ENCODE measurements around the gene AP3S2. TPM values are rescaled to one million over a fixed set of nuclear protein-coding genes. Genes with fewer than 3 reads are reported as not detected.

The AP3S2 gene
- total and polyA plus RNA-seq, 2 of the 8 experiments (the other 6 are each of a cell fraction or from before 2014, with no cell fraction given): 19.2 to 45.4 TPM

DNA sequence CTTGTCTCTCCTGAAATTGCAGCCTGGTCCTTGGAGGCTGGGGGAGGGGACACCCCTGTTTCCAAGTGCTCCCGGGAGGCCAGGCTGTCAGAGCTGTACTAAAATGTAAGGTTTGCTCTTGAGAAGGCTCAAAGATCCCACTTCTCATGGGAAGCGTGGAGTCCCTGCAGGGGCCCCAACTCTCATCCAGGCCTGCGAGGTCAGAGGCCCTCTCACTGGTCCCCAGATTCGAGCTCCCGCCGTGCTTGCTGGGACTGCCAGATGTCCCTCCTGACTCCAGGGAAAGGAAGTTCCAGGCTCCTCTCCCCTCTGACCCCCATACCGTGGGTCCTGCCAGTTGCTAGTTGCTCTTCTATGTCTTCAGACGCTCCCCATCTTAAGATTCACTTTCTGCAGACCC is 64.6 kb downstream of the AP3S2 start:
- no peaks in the 10 kb centered on the region for H3K79me2 ChIP-seq (ENCODE audit: control insufficient read depth in 1 of 2, insufficient read depth in 2 of 2, low read length in 2 of 2)
- POLR2A ChIA-PET (ENCODE audit: partially characterized antibody): interaction anchor here (2.1 kb wide), 1 partner anchor 9 kb away, joined by 5 read pairs; no protein-coding TSS in a partner anchor
- FAIRE-seq: no peak
- no peak overlapping the region for H3K18ac ChIP-seq (ENCODE audit: extremely low read depth, low read length)
- WGBS, 2 experiments (ENCODE audit: extremely low coverage in 1 of 2, insufficient coverage in 1 of 2, insufficient read length in 1 of 2, insufficient replicate concordance in 2 of 2, low coverage in 1 of 2, low lambda C conversion rate in 2 of 2, missing lambda C conversion rate in 1 of 2): 76% methylated on average over 6 of the region's 8 CpGs; no CpG with 5 or more reads in 1 of the 2 experiments
- no peak overlapping the region for H4K5ac ChIP-seq (ENCODE audit: insufficient read length, low read depth, low read length)
- no peak overlapping the region for H2BK12ac ChIP-seq (ENCODE audit: low read depth, low read length)
- H2BK120ac ChIP-seq (replicated peaks; ENCODE audit: low read depth, low read length): no peak overlapping the region
- no peak overlapping the region for H3K4me3 ChIP-seq (ENCODE audit: extremely low read depth in 1 of 4, insufficient read depth in 2 of 4, low read depth in 3 of 4, low read length in 4 of 4)
- H3K27ac ChIP-seq (ENCODE audit: low read depth, low read length): no peak overlapping the region
- peaks cover 0 to 13% (median 2%) of the 10 kb centered on the region in 4 experiments; a peak in 6 of 8 replicates for H3K36me3 ChIP-seq (ENCODE audit: control insufficient read depth in 2 of 4, insufficient read depth in 4 of 4, low read length in 3 of 4)
- H3K23me2 ChIP-seq (ENCODE audit: low read depth, low read length): no peaks in the 10 kb centered on the region
- no peaks in the 10 kb centered on the region for H3K27me3 ChIP-seq (replicated peaks in 1 of 4; ENCODE audit: control insufficient read depth in 3 of 4, extremely low read depth in 1 of 4, insufficient read depth in 3 of 4, low read length in 3 of 4)
- no peaks in the 10 kb centered on the region for H3K9me3 ChIP-seq (ENCODE audit: insufficient read depth in 2 of 2, low read depth in 1 of 2, low read length in 1 of 2)
- H3K79me1 ChIP-seq (ENCODE audit: low read depth, low read length): no peaks in the 10 kb centered on the region
- CTCF ChIA-PET (ENCODE audit: partially characterized antibody): interaction anchor here (1.2 to 6.9 kb wide), 5 partner anchors 10 to 68 kb away, joined by 3 to 35 read pairs (median 5); no protein-coding TSS in a partner anchor
- no peak overlapping the region for H3K56ac ChIP-seq (replicated peaks; ENCODE audit: insufficient read length, low read depth, low read length)
- peaks cover 2 to 4% of the 10 kb centered on the region in 2 experiments for H4K20me1 ChIP-seq (replicated peaks in 1 of 2; ENCODE audit: control insufficient read depth in 1 of 2, insufficient read depth in 2 of 2, low read length in 2 of 2)
- H3K4me2 ChIP-seq (ENCODE audit: insufficient read depth in 1 of 2, low read depth in 2 of 2, low read length in 2 of 2): no peak overlapping the region
- no peak overlapping the region for H3K9ac ChIP-seq (replicated peaks in 1 of 4; ENCODE audit: extremely low read depth in 1 of 4, low read depth in 3 of 4, low read length in 3 of 4)
- no peak overlapping the region for H3K23ac ChIP-seq (ENCODE audit: insufficient read length)
- H4K8ac ChIP-seq (ENCODE audit: extremely low read depth, insufficient read depth, low read length): no peak overlapping the region
- no peak overlapping the region for H2BK5ac ChIP-seq (ENCODE audit: low read depth, low read length)
- no peak overlapping the region for H3K14ac ChIP-seq (ENCODE audit: insufficient read length)
- no peak for DNase-seq (ENCODE audit: low read depth in 1 of 2, low spot score in 2 of 2)
- no peak overlapping the region for H2BK15ac ChIP-seq (ENCODE audit: low read length)
- no peak overlapping the region for H4K91ac ChIP-seq (replicated peaks; ENCODE audit: insufficient read length, low read length)
- H2BK20ac ChIP-seq (ENCODE audit: low read length): no peak overlapping the region
- peaks cover 0 to 6% (median 2%) of the 10 kb centered on the region in 4 experiments; a peak in 2 of 7 replicates for H3K4me1 ChIP-seq (replicated peaks in 1 of 4; ENCODE audit: control insufficient read depth in 3 of 4, insufficient read depth in 4 of 4, low read length in 3 of 4)
- no peak overlapping the region for H2AFZ ChIP-seq (ENCODE audit: low read length)
- no peak overlapping the region for H2AK5ac ChIP-seq (ENCODE audit: low read depth, low read length)
- no peak for TF ChIP-seq CBX5 (IDR thresholded peaks at IDR 0.05; ENCODE audit: low read depth, low read length)
- TF ChIP-seq ASH2L (IDR thresholded peaks at IDR 0.05; ENCODE audit: low read length): no peak
- no peak for TF ChIP-seq JUND (IDR thresholded peaks at IDR 0.05; ENCODE audit: low read length)
- H3K4ac ChIP-seq (replicated peaks; ENCODE audit: insufficient read length, low read depth, low read length): no peak overlapping the region
